Neuronal stem cell (in vitro differentiated cells): Measurements from ENCODE around the gene HNRNPR.
A peak's percentile ranks its signal among the peaks of the same experiment; 100 is the strongest.

Experiments used
- DNase-seq: peaks from one replicate; pipeline ENCODE4 v3.0.0-alpha.2; 2013; ENCODE audit warnings: low spot score
- H2AFZ ChIP-seq: one replicate; pipeline ENCODE4 v1.6.1; 2013; ENCODE audit warnings: mild to moderate bottlenecking, low read length, inconsistent platforms
- H2AK5ac ChIP-seq: 2 replicates; pipeline ENCODE4 v1.6.1; 2013; ENCODE audit warnings: low read depth, mild to moderate bottlenecking, inconsistent platforms, low read length, moderate library complexity, mixed read lengths
- H2BK120ac ChIP-seq: 2 replicates; pipeline ENCODE4 v1.6.1; 2013; ENCODE audit warnings: low read depth, mild to moderate bottlenecking, inconsistent platforms, low read length, moderate library complexity, mixed read lengths
- H2BK12ac ChIP-seq: one replicate; pipeline ENCODE4 v1.6.1; 2013; ENCODE audit warnings: low read length, inconsistent platforms
- H2BK15ac ChIP-seq: 2 replicates; pipeline ENCODE4 v1.6.1; 2013; ENCODE audit warnings: mild to moderate bottlenecking, low read length, inconsistent platforms, mixed read lengths
- H2BK5ac ChIP-seq: one replicate; pipeline ENCODE4 v1.6.1; 2013; ENCODE audit warnings: inconsistent platforms, mild to moderate bottlenecking, low read length, moderate library complexity
- H3K14ac ChIP-seq: one replicate; pipeline ENCODE4 v1.6.1; 2013; ENCODE audit warnings: low read length, inconsistent platforms
- H3K18ac ChIP-seq: 2 replicates; pipeline ENCODE4 v1.6.1; 2013; ENCODE audit warnings: low read length, inconsistent platforms
- H3K23ac ChIP-seq: 2 replicates; pipeline ENCODE4 v1.6.1; 2013; ENCODE audit warnings: low read depth, mild to moderate bottlenecking, mixed read lengths, low read length, inconsistent platforms; ENCODE audit not compliant: poor library complexity
- H3K27ac ChIP-seq: replicated peaks from 3 replicates; pipeline ENCODE4 v1.5.1; 2013; ENCODE audit warnings: low read length, inconsistent platforms
- H3K27me3 ChIP-seq, 3 experiments: 2 replicates each; pipeline ENCODE4 v1.6.1; 2013; ENCODE audit warnings: low read length in 3 of 3, mild to moderate bottlenecking in 2 of 3, inconsistent platforms in 1 of 3, low read depth in 1 of 3, mixed read lengths in 1 of 3, moderate library complexity in 1 of 3; ENCODE audit not compliant: control insufficient read depth in 3 of 3, insufficient read depth in 3 of 3
- H3K36me3 ChIP-seq, 2 donors: replicated peaks in 1 of 2; 2 replicates each; pipeline ENCODE4 v1.6.1; 2013; ENCODE audit warnings: low read length in 2 of 2; ENCODE audit not compliant: control insufficient read depth in 2 of 2, insufficient read depth in 2 of 2
- H3K4ac ChIP-seq: 2 replicates; pipeline ENCODE4 v1.6.1; 2013; ENCODE audit warnings: inconsistent platforms, mild to moderate bottlenecking, low read length, moderate library complexity
- H3K4me1 ChIP-seq, 2 donors: 1 replicate in 1 of 2; 2 replicates in 1 of 2; pipeline ENCODE4 v1.6.1; 2013; ENCODE audit warnings: low read length in 2 of 2, low read depth in 1 of 2; ENCODE audit not compliant: control insufficient read depth in 2 of 2, insufficient read depth in 1 of 2
- H3K4me2 ChIP-seq: one replicate; pipeline ENCODE4 v1.6.1; 2013; ENCODE audit warnings: mild to moderate bottlenecking, low read length, inconsistent platforms; ENCODE audit not compliant: insufficient read depth, poor library complexity, severe bottlenecking
- H3K4me3 ChIP-seq, 2 donors: 2 replicates each; pipeline ENCODE4 v1.5.1; 2013; ENCODE audit warnings: low read length in 2 of 2, mild to moderate bottlenecking in 2 of 2, inconsistent platforms in 1 of 2, moderate library complexity in 1 of 2
- H3K79me1 ChIP-seq: one replicate; pipeline ENCODE4 v1.6.1; 2013; ENCODE audit warnings: low read depth, mild to moderate bottlenecking, inconsistent platforms, low read length, moderate library complexity
- H3K9ac ChIP-seq: one replicate; pipeline ENCODE4 v1.6.1; 2013; ENCODE audit warnings: mild to moderate bottlenecking, low read depth, low read length, inconsistent platforms; ENCODE audit not compliant: poor library complexity
- H3K9me3 ChIP-seq, 2 donors: replicated peaks in 1 of 2; 2 replicates each; pipeline versions ENCODE3 to v1.6.1; 2013; ENCODE audit warnings: low read length in 2 of 2, mild to moderate bottlenecking in 2 of 2, inconsistent platforms in 1 of 2, low read depth in 1 of 2, mixed read lengths in 1 of 2, moderate library complexity in 1 of 2; ENCODE audit not compliant: control insufficient read depth in 2 of 2, insufficient read depth in 1 of 2
- H4K8ac ChIP-seq: one replicate; pipeline ENCODE4 v1.6.1; 2013; ENCODE audit warnings: low read depth, mild to moderate bottlenecking, inconsistent platforms, low read length, moderate library complexity
- H4K91ac ChIP-seq: one replicate; pipeline ENCODE4 v1.6.1; 2013; ENCODE audit warnings: low read length, low read depth, mild to moderate bottlenecking, inconsistent platforms; ENCODE audit not compliant: poor library complexity
- WGBS, 2 donors: extraction: QIAGEN DNeasy Blood & Tissue Kit; methylation state at CpG; one replicate each; pipeline ENCODE4 v1.1.7; 2013; ENCODE audit warnings: missing lambda C conversion rate in 2 of 2, mixed read lengths in 1 of 2; ENCODE audit not compliant: insufficient read length in 2 of 2, insufficient replicate concordance in 1 of 2; ENCODE audit errors: extremely low coverage in 2 of 2; 5-methylcytosine and 5-hydroxymethylcytosine counted together

The HNRNPR gene

DNA sequence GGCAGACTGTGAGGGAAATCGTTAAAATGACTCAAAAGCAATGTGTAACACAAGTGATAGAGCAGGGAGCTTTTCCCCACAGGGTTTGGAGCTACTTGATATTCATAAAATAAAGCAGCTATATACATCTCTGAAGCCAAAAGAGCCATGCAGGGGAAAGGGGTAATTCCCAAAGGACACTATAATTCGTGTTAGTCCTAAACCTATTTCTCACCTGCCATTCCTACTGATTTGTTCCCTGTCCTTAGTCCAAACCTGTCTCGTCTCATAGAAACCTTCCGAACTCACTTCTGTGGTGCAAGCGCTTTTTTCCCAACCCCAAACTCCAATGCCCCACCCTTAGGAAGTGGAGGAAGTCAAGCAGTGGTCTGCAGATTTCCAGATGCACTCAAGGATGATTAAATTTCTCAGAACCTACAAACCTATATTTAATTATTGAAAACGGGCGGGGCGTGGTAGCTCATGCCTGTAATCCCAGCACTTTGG is 946 bp upstream of the HNRNPR start:
- H3K79me1 ChIP-seq: no peaks in the 10 kb centered on the region
- peak overlapping the region; percentile 76 for H3K4me2 ChIP-seq
- H2AK5ac ChIP-seq: no peak overlapping the region
- H3K23ac ChIP-seq: no peak overlapping the region
- H2BK15ac ChIP-seq: no peak overlapping the region
- peaks cover 0 to 4% of the 10 kb centered on the region in 2 donors for H3K9me3 ChIP-seq
- peaks cover 0 to 11% of the 10 kb centered on the region in 2 donors for H3K4me1 ChIP-seq
- H3K4me3 ChIP-seq: peak overlapping the region; percentile 50 to 74
- no peak overlapping the region for H4K8ac ChIP-seq
- H2AFZ ChIP-seq: peak overlapping the region; percentile 71
- peaks cover 0 to 21% of the 10 kb centered on the region in 2 donors for H3K36me3 ChIP-seq
- H3K27ac ChIP-seq: peak overlapping the region; percentile 93
- peak overlapping the region; percentile 62 for H2BK5ac ChIP-seq
- WGBS, 2 donors: no CpG with 5 or more reads among the region's 8 CpGs
- H3K4ac ChIP-seq: no peak overlapping the region
- peak overlapping the region; percentile 87 for H3K9ac ChIP-seq
- DNase-seq: no peak
- no peak overlapping the region for H2BK12ac ChIP-seq
- no peak overlapping the region for H2BK120ac ChIP-seq
- H3K18ac ChIP-seq: peak overlapping the region; percentile 95
- H4K91ac ChIP-seq: no peak overlapping the region
- no peak overlapping the region for H3K14ac ChIP-seq
- H3K27me3 ChIP-seq: no peaks in the 10 kb centered on the region

- no peaks in the 10 kb centered on the region for H3K79me1 ChIP-seq
- no peak overlapping the region for H2BK15ac ChIP-seq
- peak overlapping the region; percentile 78 for H3K9ac ChIP-seq
- H3K27ac ChIP-seq: peak overlapping the region; percentile 97
- H2BK120ac ChIP-seq: peak overlapping the region; percentile 89
- no peak overlapping the region for H2BK12ac ChIP-seq
- no peak overlapping the region for H4K8ac ChIP-seq
- peak overlapping the region; percentile 99 for H3K18ac ChIP-seq
- DNase-seq: no peak
- H3K4ac ChIP-seq: peak overlapping the region; percentile 81
- peak overlapping the region; percentile 66 for H2AFZ ChIP-seq
- peaks cover 0 to 4% of the 10 kb centered on the region in 2 donors for H3K9me3 ChIP-seq
- no CpG with 5 or more reads among the region's 66 CpGs for WGBS, 2 donors
- H3K4me1 ChIP-seq: peaks cover 2 to 14% of the 10 kb centered on the region in 2 donors
- peak overlapping the region; percentile 98 for H2AK5ac ChIP-seq
- H3K14ac ChIP-seq: peak overlapping the region; percentile 31
- H3K4me2 ChIP-seq: no peak overlapping the region
- peak overlapping the region; percentile 97 for H2BK5ac ChIP-seq
- H3K23ac ChIP-seq: peak overlapping the region; percentile 94
- H4K91ac ChIP-seq: no peak overlapping the region
- no peaks in the 10 kb centered on the region for H3K27me3 ChIP-seq
- peak overlapping the region; percentile 93 to 100 for H3K4me3 ChIP-seq
- H3K36me3 ChIP-seq: peaks cover 2 to 36% of the 10 kb centered on the region in 2 donors
Observed at GRCh38 chr1:23343221-23344110, 618 bp downstream of the HNRNPR start.

DNA sequence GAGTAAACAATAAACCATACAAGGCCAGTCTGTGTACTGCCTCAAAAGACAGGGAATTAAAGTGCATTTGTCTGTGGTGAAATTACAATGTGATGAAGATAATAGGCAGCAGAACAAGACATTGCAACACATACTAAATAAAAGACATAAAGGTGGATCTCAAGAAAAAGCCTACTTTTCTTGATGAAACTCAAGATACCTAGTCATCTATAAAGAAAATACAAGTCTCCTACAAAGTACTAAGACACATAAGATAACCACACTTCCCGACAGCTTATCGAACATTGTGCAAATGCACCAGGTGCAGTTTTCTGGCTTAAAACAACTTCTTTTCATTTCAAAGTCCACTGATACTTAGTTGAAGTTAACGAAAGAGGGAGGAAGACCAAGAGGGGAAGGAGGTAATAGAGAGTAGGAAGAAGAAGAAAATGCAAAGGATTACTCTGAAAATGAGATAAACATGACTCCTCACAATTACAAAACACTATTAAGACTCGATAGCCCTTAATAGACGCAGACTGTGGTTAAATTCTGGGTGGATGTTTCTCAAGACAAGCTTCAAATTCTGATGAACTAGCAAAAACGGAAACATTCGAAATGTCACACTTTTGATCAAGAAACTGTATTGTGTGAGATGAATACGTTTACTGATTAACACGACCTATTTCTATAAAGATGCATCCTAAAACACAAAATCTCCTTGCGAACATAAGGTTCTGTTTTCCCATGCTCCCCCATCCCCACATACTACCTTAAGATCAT is 2.0 kb downstream of the HNRNPR start:
- WGBS, 2 donors: no CpG with 5 or more reads among the region's 10 CpGs
- Histone ChIP-seq H3K9me3 (peaks cover 0 to 17% of the 10 kb centered on the region in 2 donors), H3K9ac (no peak overlapping the region), H3K36me3 (peaks cover 10 to 50% of the 10 kb centered on the region in 2 donors), H3K79me1 (no peaks in the 10 kb centered on the region), H3K18ac (no peak overlapping the region), H2BK5ac (no peak overlapping the region), H2AK5ac (no peak overlapping the region), H3K23ac (no peak overlapping the region), H3K27ac (no peak overlapping the region), H3K4me2 (peak overlapping the region; percentile 56), H3K4me1 (peaks cover 2 to 14% of the 10 kb centered on the region in 2 donors), H2BK120ac (no peak overlapping the region), H3K27me3 (no peaks in the 10 kb centered on the region), H2BK15ac (no peak overlapping the region), H4K8ac (no peak overlapping the region), H3K14ac (no peak overlapping the region), H2BK12ac (no peak overlapping the region), H3K4me3 (peak overlapping the region; percentile 72 to 93), H4K91ac (no peak overlapping the region), H3K4ac (no peak overlapping the region), H2AFZ (no peak overlapping the region)
- no peak for DNase-seq

DNA sequence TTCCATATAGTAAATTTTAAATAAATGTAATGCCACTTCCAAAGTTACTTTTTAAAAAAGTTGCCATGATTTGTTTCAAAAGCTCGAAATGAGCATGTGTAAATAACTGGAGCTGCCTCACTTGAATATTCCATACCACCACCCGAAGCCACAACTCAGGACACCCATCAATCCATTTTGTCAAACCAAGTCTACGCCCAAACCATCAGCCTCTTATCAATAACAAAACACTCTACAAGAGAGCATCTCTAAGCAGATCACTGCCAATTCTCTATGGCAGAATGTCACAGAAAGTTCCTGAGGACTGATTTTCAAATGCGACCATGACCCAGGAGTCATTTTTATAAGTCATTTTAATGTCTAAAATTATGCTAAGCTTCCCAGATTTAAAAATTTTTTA is 4.5 kb downstream of the HNRNPR start:
- Histone ChIP-seq H3K9ac (no peak overlapping the region), H4K8ac (no peak overlapping the region), H2AK5ac (no peak overlapping the region), H3K27me3 (no peaks in the 10 kb centered on the region), H2BK5ac (no peak overlapping the region), H2BK15ac (no peak overlapping the region), H4K91ac (no peak overlapping the region), H3K9me3 (peaks cover 3 to 22% of the 10 kb centered on the region in 2 donors), H3K18ac (no peak overlapping the region), H3K4me1 (peaks cover 2 to 14% of the 10 kb centered on the region in 2 donors), H3K4ac (no peak overlapping the region), H3K4me3 (no peak overlapping the region), H3K23ac (no peak overlapping the region), H3K36me3 (peaks cover 17 to 72% of the 10 kb centered on the region in 2 donors), H2BK12ac (no peak overlapping the region), H3K27ac (no peak overlapping the region), H3K14ac (no peak overlapping the region), H2BK120ac (no peak overlapping the region), H2AFZ (no peak overlapping the region), H3K4me2 (no peak overlapping the region), H3K79me1 (no peaks in the 10 kb centered on the region)
- DNase-seq: no peak
- WGBS, 2 donors: no CpG with 5 or more reads among the region's 4 CpGs
